DMS 273 (cell line): ENCODE data around the gene TRPM4.
"Not testable (repeated sequence)": the region's sequence is repeated elsewhere in the genome, so short reads cannot be mapped to it uniquely, and the experiment has no call there.

ENCODE experiments used
- DNase-seq: peaks from one replicate; lab custom pipeline; 2025; ENCODE audit not compliant: unreplicated experiment; lab: John Stamatoyannopoulos, UW

The TRPM4 gene

GRCh38 chr19:49126575-49126974 is 31.0 kb upstream of the TRPM4 start:
- DNase-seq = no peak

- DNase-seq = not testable (repeated sequence)
Measured at GRCh38 chr19:49127225-49127624, 30.4 kb upstream of the TRPM4 start.

- peak; percentile 100 for DNase-seq
Measured at GRCh38 chr19:49127674-49128544, 29.7 kb upstream of the TRPM4 start.

GRCh38 chr19:49128545-49129237 is 28.9 kb upstream of the TRPM4 start:
- DNase-seq = no peak

- DNase-seq = no peak
Measured at GRCh38 chr19:49129238-49129583, 28.4 kb upstream of the TRPM4 start.

- no peak for DNase-seq
Measured at GRCh38 chr19:49130325-49130724, 27.3 kb upstream of the TRPM4 start.

GRCh38 chr19:49132974-49133609 is 24.5 kb upstream of the TRPM4 start:
- no peak for DNase-seq

- DNase-seq = peak; percentile 40
Measured at GRCh38 chr19:49133621-49134454, 23.8 kb upstream of the TRPM4 start.

- DNase-seq = no peak
Measured at GRCh38 chr19:49135686-49136085, 21.9 kb upstream of the TRPM4 start.

GRCh38 chr19:49136771-49137171 is 20.8 kb upstream of the TRPM4 start:
- DNase-seq = no peak

- no peak for DNase-seq
Measured at GRCh38 chr19:49140951-49141350, 16.6 kb upstream of the TRPM4 start.

GRCh38 chr19:49141352-49141751 is 16.2 kb upstream of the TRPM4 start:
- no peak for DNase-seq

GRCh38 chr19:49142866-49143335 is 14.7 kb upstream of the TRPM4 start:
- peak; percentile 93 for DNase-seq

GRCh38 chr19:49145573-49146407 is 11.8 kb upstream of the TRPM4 start:
- DNase-seq = peak; percentile 85

GRCh38 chr19:49146408-49146770 is 11.2 kb upstream of the TRPM4 start:
- DNase-seq = not testable (repeated sequence)

GRCh38 chr19:49148044-49148682 is 9.4 kb upstream of the TRPM4 start:
- no peak for DNase-seq

- DNase-seq = peak; percentile 99
Measured at GRCh38 chr19:49148784-49149651, 8.6 kb upstream of the TRPM4 start.

- DNase-seq = peak; percentile 96
Measured at GRCh38 chr19:49149652-49150105, 7.9 kb upstream of the TRPM4 start.
